ENCODE measurements around the gene GAS2L1.

The GAS2L1 gene

GRCh38 chr22:29269230-29269604 is 37.2 kb upstream of the GAS2L1 start:
- H3K27me3 ChIP-seq (ENCODE audit: insufficient read depth, poor library complexity, severe bottlenecking), result no peaks in the 10 kb centered on the region
- peak overlapping the region; percentile 82 for H3K4me3 ChIP-seq (replicated peaks; ENCODE audit: insufficient read depth, low read length)
- H3K27ac ChIP-seq (replicated peaks), result peak overlapping the region; percentile 100
- no peak for TF ChIP-seq GABPA (IDR thresholded peaks at IDR 0.05; ENCODE audit: low read depth)
- no peak for TF ChIP-seq REST (IDR thresholded peaks at IDR 0.05; ENCODE audit: insufficient replicate concordance, low read depth)
- TF ChIP-seq SPI1 (IDR thresholded peaks at IDR 0.05; ENCODE audit: borderline replicate concordance, low read depth), result no peak
- TF ChIP-seq POLR2AphosphoS5 (IDR thresholded peaks at IDR 0.05; ENCODE audit: low read depth), result no peak
- no peak for DNase-seq (ENCODE audit: low read depth in 1 of 2, low spot score in 1 of 2)

- TF ChIP-seq SPI1 (IDR thresholded peaks at IDR 0.05; ENCODE audit: borderline replicate concordance, low read depth) (no peak), GABPA (IDR thresholded peaks at IDR 0.05; ENCODE audit: low read depth) (no peak), REST (IDR thresholded peaks at IDR 0.05; ENCODE audit: insufficient replicate concordance, low read depth) (no peak), POLR2AphosphoS5 (IDR thresholded peaks at IDR 0.05; ENCODE audit: low read depth) (peak; percentile 26; the same call in 1 of the 2 replicates)
- TF ChIP-seq, protein P1, sequence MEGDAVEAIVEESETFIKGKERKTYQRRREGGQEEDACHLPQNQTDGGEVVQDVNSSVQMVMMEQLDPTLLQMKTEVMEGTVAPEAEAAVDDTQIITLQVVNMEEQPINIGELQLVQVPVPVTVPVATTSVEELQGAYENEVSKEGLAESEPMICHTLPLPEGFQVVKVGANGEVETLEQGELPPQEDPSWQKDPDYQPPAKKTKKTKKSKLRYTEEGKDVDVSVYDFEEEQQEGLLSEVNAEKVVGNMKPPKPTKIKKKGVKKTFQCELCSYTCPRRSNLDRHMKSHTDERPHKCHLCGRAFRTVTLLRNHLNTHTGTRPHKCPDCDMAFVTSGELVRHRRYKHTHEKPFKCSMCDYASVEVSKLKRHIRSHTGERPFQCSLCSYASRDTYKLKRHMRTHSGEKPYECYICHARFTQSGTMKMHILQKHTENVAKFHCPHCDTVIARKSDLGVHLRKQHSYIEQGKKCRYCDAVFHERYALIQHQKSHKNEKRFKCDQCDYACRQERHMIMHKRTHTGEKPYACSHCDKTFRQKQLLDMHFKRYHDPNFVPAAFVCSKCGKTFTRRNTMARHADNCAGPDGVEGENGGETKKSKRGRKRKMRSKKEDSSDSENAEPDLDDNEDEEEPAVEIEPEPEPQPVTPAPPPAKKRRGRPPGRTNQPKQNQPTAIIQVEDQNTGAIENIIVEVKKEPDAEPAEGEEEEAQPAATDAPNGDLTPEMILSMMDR (IDR thresholded peaks at IDR 0.05; ENCODE audit: insufficient read depth, low read length), result no peak
- peak overlapping the region; percentile 100 for H3K27ac ChIP-seq (replicated peaks)
- H3K27me3 ChIP-seq (ENCODE audit: insufficient read depth, poor library complexity, severe bottlenecking), result no peaks in the 10 kb centered on the region
- H3K4me3 ChIP-seq (replicated peaks; ENCODE audit: insufficient read depth, low read length), result peak overlapping the region; percentile 82
- peak in 1 of 2 experiments; percentile 30 for DNase-seq (ENCODE audit: low read depth in 1 of 2, low spot score in 1 of 2)
Observed at GRCh38 chr22:29269731-29270474, 36.5 kb upstream of the GAS2L1 start.

DNA sequence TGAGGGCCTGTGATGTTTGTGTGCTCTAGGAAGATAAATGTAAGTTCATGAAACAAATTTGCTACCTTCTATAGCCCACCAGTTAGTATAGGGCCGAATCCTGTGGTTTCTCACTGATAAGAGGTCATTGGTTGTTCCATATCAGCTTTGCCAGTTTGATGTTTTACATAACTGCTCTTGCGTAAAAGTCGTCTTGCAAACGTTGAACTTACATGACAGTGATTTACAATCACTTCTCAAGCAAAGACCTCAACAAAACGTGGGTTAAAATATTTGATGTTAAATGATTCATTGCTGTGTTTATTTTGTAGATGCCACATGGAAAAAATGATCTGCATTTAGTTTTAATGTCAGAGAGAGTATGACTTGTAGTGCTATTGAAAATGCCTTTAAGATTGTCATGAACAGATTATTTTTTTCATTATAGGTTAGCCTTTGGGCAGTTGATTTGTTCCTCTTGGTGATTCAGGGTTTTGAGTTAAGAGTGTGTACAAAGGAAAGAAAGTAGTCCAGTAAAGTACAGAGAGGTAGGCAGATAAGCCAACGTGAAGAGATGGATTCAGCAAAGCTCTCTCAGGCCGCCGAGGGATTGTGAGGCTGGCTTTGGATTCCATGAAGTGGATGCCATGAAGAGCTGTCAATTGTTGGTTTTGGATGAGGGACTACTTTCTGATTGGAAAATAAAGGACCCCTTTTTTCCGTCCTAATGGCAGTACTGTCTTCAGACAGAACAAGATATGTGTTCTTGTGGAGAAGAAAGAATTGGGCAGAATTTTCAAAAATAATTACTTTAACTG is 35.8 kb upstream of the GAS2L1 start:
- no peaks in the 10 kb centered on the region for H3K27me3 ChIP-seq (ENCODE audit: insufficient read depth, poor library complexity, severe bottlenecking)
- peak in 1 of 2 experiments; percentile 48 for DNase-seq (ENCODE audit: low read depth in 1 of 2, low spot score in 1 of 2)

More for the DNA sequence above, 35.8 kb upstream of the GAS2L1 start:
- Histone ChIP-seq H3K4me3 (replicated peaks; ENCODE audit: insufficient read depth, low read length) (peak overlapping the region; percentile 82), H3K27ac (replicated peaks) (peak overlapping the region; percentile 100)
- TF ChIP-seq REST (IDR thresholded peaks at IDR 0.05; ENCODE audit: insufficient replicate concordance, low read depth) (no peak), POLR2AphosphoS5 (IDR thresholded peaks at IDR 0.05; ENCODE audit: low read depth) (no peak), SPI1 (IDR thresholded peaks at IDR 0.05; ENCODE audit: borderline replicate concordance, low read depth) (no peak), GABPA (IDR thresholded peaks at IDR 0.05; ENCODE audit: low read depth) (no peak)
- TF ChIP-seq, protein P1 (IDR thresholded peaks at IDR 0.05; ENCODE audit: insufficient read depth, low read length), result no peak

Data from HL-60 (cell line).